ENCODE results near the gene ATG10.

DNA sequence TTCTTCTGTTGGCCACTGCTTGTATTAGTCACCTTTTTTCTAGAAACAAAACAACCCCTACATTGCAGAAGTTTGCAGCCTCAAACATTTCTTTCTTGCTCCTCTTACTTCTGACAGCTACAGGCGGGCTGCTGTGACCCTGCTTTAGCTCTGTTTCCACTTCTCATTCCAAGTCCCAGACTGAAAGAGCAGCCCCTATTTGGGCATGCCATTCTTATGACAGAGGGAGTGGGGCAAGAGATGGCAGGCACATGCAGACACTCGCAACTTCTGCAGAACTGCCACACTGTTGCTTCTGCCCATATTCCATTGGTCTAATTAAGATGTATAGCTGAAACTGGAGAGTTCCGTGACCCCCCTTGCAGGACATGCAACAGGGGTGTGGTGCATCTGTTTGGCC is 325.9 kb downstream of the ATG10 start:
- TF ChIP-seq, protein P1, sequence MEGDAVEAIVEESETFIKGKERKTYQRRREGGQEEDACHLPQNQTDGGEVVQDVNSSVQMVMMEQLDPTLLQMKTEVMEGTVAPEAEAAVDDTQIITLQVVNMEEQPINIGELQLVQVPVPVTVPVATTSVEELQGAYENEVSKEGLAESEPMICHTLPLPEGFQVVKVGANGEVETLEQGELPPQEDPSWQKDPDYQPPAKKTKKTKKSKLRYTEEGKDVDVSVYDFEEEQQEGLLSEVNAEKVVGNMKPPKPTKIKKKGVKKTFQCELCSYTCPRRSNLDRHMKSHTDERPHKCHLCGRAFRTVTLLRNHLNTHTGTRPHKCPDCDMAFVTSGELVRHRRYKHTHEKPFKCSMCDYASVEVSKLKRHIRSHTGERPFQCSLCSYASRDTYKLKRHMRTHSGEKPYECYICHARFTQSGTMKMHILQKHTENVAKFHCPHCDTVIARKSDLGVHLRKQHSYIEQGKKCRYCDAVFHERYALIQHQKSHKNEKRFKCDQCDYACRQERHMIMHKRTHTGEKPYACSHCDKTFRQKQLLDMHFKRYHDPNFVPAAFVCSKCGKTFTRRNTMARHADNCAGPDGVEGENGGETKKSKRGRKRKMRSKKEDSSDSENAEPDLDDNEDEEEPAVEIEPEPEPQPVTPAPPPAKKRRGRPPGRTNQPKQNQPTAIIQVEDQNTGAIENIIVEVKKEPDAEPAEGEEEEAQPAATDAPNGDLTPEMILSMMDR (IDR thresholded peaks at IDR 0.05; ENCODE audit: low read depth, low read length) = no peak
- TF ChIP-seq POLR2A (IDR thresholded peaks at IDR 0.05; ENCODE audit: extremely low read depth, insufficient read length) = no peak
- TF ChIP-seq, protein P2, sequence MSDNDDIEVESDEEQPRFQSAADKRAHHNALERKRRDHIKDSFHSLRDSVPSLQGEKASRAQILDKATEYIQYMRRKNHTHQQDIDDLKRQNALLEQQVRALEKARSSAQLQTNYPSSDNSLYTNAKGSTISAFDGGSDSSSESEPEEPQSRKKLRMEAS (IDR thresholded peaks at IDR 0.05; ENCODE audit: low read depth, low read length) = no peak
- TF ChIP-seq MYC (IDR thresholded peaks at IDR 0.05; ENCODE audit: low read depth, low read length) = no peak
